Right lobe of liver (tissue), 4 donors: ENCODE measurements around the gene GMDS.

Experiments
- CTCF ChIP-seq, 4 donors: fragments of 200-600 bp in 3 of 4; fragments of 450-650 bp in 1 of 4; IDR thresholded peaks; one replicate each; pipeline versions ENCODE4 v1.5.1 to v1.8.0; 2016 to 2022; ENCODE audit warnings: antibody characterized with exemption in 4 of 4, mild to moderate bottlenecking in 2 of 4
- POLR2A ChIP-seq: fragments of 450-650 bp; IDR thresholded peaks from one replicate; pipeline ENCODE4 v1.6.1; 2017; ENCODE audit warnings: antibody characterized with exemption, mild to moderate bottlenecking
- donor health status: DM: no; HTN: no; CAD: no.
- donor health status: DM: no; HTN: no; CAD: no.
- donor health status: DM: no; HTN: yes; CAD: no.

GRCh38 chr6:1586861-1587450 is 658.4 kb downstream of the GMDS start:
- TF ChIP-seq CTCF (IDR thresholded peaks at IDR 0.05) (no peak), POLR2A (no peak)
